GM23248 (cell line): ENCODE data around the gene TUG1.

Experiments used
- EZH2 ChIP-seq: fragments of 200-600 bp; sonication (generic); IDR thresholded peaks from 2 replicates; pipeline ENCODE4 v1.6.1; 2018; ENCODE audit warnings: antibody characterized with exemption, mild to moderate bottlenecking; ENCODE audit not compliant: insufficient read depth, poor library complexity, severe bottlenecking
- EZH2phosphoT487 ChIP-seq: fragments of 200-600 bp; sonication (generic); IDR thresholded peaks from 2 replicates; pipeline ENCODE4 v1.6.1; 2018; ENCODE audit warnings: antibody characterized with exemption, moderate library complexity, mild to moderate bottlenecking, low read depth; ENCODE audit not compliant: insufficient read depth

- TF ChIP-seq EZH2 = no peak
- TF ChIP-seq EZH2phosphoT487 = no peak
Observed at GRCh38 chr22:30990690-30991089, 21.6 kb downstream of the TUG1 start.
